Neural cell (in vitro differentiated cells): ENCODE results near the gene FBXO42. TPM values are rescaled to one million over a fixed set of nuclear protein-coding genes. Genes with fewer than 3 reads are reported as not detected.
"Not testable (repeated sequence)": the region's sequence is repeated elsewhere in the genome, so short reads cannot be mapped to it uniquely, and the experiment has no call there.

Experiments used
- H2AFZ ChIP-seq: fragments of 200-600, 300-800 bp; sonication (generic), shearing (Covaris generic); 2 replicates; pipeline ENCODE4 v1.6.0; 2014; ENCODE audit warnings: low read depth, mild to moderate bottlenecking, antibody characterized with exemption, low read length, moderate library complexity
- H3F3A ChIP-seq: fragments of 200-600 bp; shearing (Covaris generic); 2 replicates; pipeline ENCODE4 v1.6.1; 2016; ENCODE audit warnings: mild to moderate bottlenecking, moderate library complexity, mixed read lengths, antibody characterized with exemption, low read length; ENCODE audit not compliant: insufficient read depth, poor library complexity, severe bottlenecking
- H3K27ac ChIP-seq: fragments of 200-600, 300-800 bp; sonication (generic), shearing (Covaris generic); 2 replicates; pipeline ENCODE4 v1.5.1; 2014; ENCODE audit warnings: mild to moderate bottlenecking, low read length, moderate library complexity
- H3K27me3 ChIP-seq: fragments of 300-800, 200-600 bp; sonication (generic), shearing (Covaris generic); 2 replicates; pipeline ENCODE4 v1.6.0; 2014; ENCODE audit warnings: mild to moderate bottlenecking, low read depth, low read length, moderate library complexity; ENCODE audit not compliant: insufficient read depth
- H3K36me3 ChIP-seq: fragments of 300-800, 200-600 bp; sonication (generic), shearing (Covaris generic); 2 replicates; pipeline ENCODE4 v1.5.1; 2014; ENCODE audit warnings: mild to moderate bottlenecking, antibody characterized with exemption, low read length, moderate library complexity; ENCODE audit not compliant: insufficient read depth
- H3K4me2 ChIP-seq: fragments of 300-800, 200-600 bp; sonication (generic), shearing (Covaris generic); 2 replicates; pipeline ENCODE4 v1.6.0; 2014; ENCODE audit warnings: mild to moderate bottlenecking, low read length
- H3K4me3 ChIP-seq: fragments of 300-800, 200-600 bp; sonication (generic), shearing (Covaris generic); 2 replicates; pipeline ENCODE4 v1.5.1; 2014; ENCODE audit warnings: mild to moderate bottlenecking, low read length, moderate library complexity
- H3K79me2 ChIP-seq: fragments of 200-600 bp; shearing (Covaris generic); replicated peaks from 2 replicates; pipeline ENCODE4 v1.6.0; 2014; ENCODE audit warnings: mild to moderate bottlenecking, low read length, moderate library complexity; ENCODE audit not compliant: insufficient read depth
- H3K9ac ChIP-seq: fragments of 300-800, 200-600 bp; sonication (generic), shearing (Covaris generic); 2 replicates; pipeline ENCODE4 v1.6.1; 2016; ENCODE audit warnings: mild to moderate bottlenecking, low read length, mixed read lengths
- H3K9me2 ChIP-seq: fragments of 200-600 bp; shearing (Covaris generic); 2 replicates; pipeline ENCODE4 v1.6.1; 2016; ENCODE audit warnings: mild to moderate bottlenecking, low read length, mixed read lengths; ENCODE audit not compliant: insufficient read depth
- H3K9me3 ChIP-seq: fragments of 200-600, 300-800 bp; sonication (generic), shearing (Covaris generic); 2 replicates; pipeline ENCODE4 v1.6.1; 2016; ENCODE audit warnings: mild to moderate bottlenecking, mixed run types, low read length, moderate library complexity, mixed read lengths
- H4K20me1 ChIP-seq: fragments of 200-600 bp; shearing (Covaris generic); 2 replicates; pipeline ENCODE4 v1.6.1; 2016; ENCODE audit warnings: mild to moderate bottlenecking, mixed run types; ENCODE audit not compliant: insufficient read depth
- EP300 ChIP-seq: fragments of 450-650 bp; conservative IDR thresholded peaks from 2 replicates; pipeline ENCODE4 v1.6.1; 2014; ENCODE audit warnings: antibody characterized with exemption, mild to moderate bottlenecking, moderate library complexity; ENCODE audit not compliant: poor library complexity, severe bottlenecking
- EZH2 ChIP-seq: fragments of 200-600, 300-800 bp; shearing (Covaris generic), sonication (generic); IDR thresholded peaks from 2 replicates; pipeline ENCODE4 v1.6.1; 2014; ENCODE audit warnings: antibody characterized with exemption, low read length, borderline replicate concordance, mild to moderate bottlenecking; ENCODE audit not compliant: insufficient read depth, poor library complexity, severe bottlenecking
- MXI1 ChIP-seq: fragments of 450-650 bp; conservative IDR thresholded peaks from 2 replicates; pipeline ENCODE4 v1.6.1; 2014; ENCODE audit warnings: antibody characterized with exemption, mild to moderate bottlenecking; ENCODE audit not compliant: poor library complexity, severe bottlenecking
- POLR2AphosphoS5 ChIP-seq: IDR thresholded peaks from 2 replicates; pipeline ENCODE4 v1.6.1; 2012
- RAD21 ChIP-seq: fragments of 450-650 bp; conservative IDR thresholded peaks from 2 replicates; pipeline ENCODE4 v1.6.1; 2014; ENCODE audit warnings: antibody characterized with exemption, mild to moderate bottlenecking, moderate library complexity
- SMC3 ChIP-seq: fragments of 450-650 bp; conservative IDR thresholded peaks from 2 replicates; pipeline ENCODE4 v1.6.1; 2014; ENCODE audit warnings: antibody characterized with exemption, mild to moderate bottlenecking, moderate library complexity; ENCODE audit not compliant: poor library complexity
- TAF1 ChIP-seq: IDR thresholded peaks from 2 replicates; pipeline ENCODE4 v1.6.1; 2012; ENCODE audit warnings: low read depth
- polyA plus RNA-seq: library from polyadenylated mRNA; depleted of rRNA; stranded (reverse); fragments of >200 nt; gene quantifications from 2 replicates; pipeline ENCODE4 v1.2.3, GENCODE V29; 2014
- TF ChIP-seq, protein P1 (sequence below): fragments of 450-650 bp; IDR thresholded peaks from 2 replicates; pipeline ENCODE4 v1.5.1; 2014; ENCODE audit warnings: antibody characterized with exemption, mild to moderate bottlenecking, moderate library complexity; ENCODE audit not compliant: poor library complexity, severe bottlenecking
- TF ChIP-seq, protein P2 (sequence below): IDR thresholded peaks from 2 replicates; pipeline ENCODE4 v1.6.1; 2012; ENCODE audit warnings: borderline replicate concordance

FBXO42 gene
- polyA plus RNA-seq, 1 donor from 2014 or later = 30.1 TPM

GRCh38 chr1:16224472-16224871 is 127.8 kb downstream of the FBXO42 start:
- peaks cover 6% of the 10 kb centered on the region for H3K9me3 ChIP-seq
- H3K27ac ChIP-seq = no peak overlapping the region
- no peak overlapping the region for H3K9ac ChIP-seq
- no peaks in the 10 kb centered on the region for H3K36me3 ChIP-seq
- H3K4me3 ChIP-seq = no peak overlapping the region
- peaks cover 33% of the 10 kb centered on the region for H3K27me3 ChIP-seq
- no peaks in the 10 kb centered on the region for H3F3A ChIP-seq
- no peaks in the 10 kb centered on the region for H3K9me2 ChIP-seq
- no peaks in the 10 kb centered on the region for H3K79me2 ChIP-seq
- no peak overlapping the region for H2AFZ ChIP-seq
- no peaks in the 10 kb centered on the region for H4K20me1 ChIP-seq
- TF ChIP-seq TAF1 (no peak), EZH2 (no peak), POLR2AphosphoS5 (no peak), SMC3 (no peak), RAD21 (no peak), MXI1 (no peak), EP300 (no peak)
- TF ChIP-seq, protein P1, sequence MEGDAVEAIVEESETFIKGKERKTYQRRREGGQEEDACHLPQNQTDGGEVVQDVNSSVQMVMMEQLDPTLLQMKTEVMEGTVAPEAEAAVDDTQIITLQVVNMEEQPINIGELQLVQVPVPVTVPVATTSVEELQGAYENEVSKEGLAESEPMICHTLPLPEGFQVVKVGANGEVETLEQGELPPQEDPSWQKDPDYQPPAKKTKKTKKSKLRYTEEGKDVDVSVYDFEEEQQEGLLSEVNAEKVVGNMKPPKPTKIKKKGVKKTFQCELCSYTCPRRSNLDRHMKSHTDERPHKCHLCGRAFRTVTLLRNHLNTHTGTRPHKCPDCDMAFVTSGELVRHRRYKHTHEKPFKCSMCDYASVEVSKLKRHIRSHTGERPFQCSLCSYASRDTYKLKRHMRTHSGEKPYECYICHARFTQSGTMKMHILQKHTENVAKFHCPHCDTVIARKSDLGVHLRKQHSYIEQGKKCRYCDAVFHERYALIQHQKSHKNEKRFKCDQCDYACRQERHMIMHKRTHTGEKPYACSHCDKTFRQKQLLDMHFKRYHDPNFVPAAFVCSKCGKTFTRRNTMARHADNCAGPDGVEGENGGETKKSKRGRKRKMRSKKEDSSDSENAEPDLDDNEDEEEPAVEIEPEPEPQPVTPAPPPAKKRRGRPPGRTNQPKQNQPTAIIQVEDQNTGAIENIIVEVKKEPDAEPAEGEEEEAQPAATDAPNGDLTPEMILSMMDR = no peak
- TF ChIP-seq, protein P2, sequence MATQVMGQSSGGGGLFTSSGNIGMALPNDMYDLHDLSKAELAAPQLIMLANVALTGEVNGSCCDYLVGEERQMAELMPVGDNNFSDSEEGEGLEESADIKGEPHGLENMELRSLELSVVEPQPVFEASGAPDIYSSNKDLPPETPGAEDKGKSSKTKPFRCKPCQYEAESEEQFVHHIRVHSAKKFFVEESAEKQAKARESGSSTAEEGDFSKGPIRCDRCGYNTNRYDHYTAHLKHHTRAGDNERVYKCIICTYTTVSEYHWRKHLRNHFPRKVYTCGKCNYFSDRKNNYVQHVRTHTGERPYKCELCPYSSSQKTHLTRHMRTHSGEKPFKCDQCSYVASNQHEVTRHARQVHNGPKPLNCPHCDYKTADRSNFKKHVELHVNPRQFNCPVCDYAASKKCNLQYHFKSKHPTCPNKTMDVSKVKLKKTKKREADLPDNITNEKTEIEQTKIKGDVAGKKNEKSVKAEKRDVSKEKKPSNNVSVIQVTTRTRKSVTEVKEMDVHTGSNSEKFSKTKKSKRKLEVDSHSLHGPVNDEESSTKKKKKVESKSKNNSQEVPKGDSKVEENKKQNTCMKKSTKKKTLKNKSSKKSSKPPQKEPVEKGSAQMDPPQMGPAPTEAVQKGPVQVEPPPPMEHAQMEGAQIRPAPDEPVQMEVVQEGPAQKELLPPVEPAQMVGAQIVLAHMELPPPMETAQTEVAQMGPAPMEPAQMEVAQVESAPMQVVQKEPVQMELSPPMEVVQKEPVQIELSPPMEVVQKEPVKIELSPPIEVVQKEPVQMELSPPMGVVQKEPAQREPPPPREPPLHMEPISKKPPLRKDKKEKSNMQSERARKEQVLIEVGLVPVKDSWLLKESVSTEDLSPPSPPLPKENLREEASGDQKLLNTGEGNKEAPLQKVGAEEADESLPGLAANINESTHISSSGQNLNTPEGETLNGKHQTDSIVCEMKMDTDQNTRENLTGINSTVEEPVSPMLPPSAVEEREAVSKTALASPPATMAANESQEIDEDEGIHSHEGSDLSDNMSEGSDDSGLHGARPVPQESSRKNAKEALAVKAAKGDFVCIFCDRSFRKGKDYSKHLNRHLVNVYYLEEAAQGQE = no peak
- no peak overlapping the region for H3K4me2 ChIP-seq

DNA sequence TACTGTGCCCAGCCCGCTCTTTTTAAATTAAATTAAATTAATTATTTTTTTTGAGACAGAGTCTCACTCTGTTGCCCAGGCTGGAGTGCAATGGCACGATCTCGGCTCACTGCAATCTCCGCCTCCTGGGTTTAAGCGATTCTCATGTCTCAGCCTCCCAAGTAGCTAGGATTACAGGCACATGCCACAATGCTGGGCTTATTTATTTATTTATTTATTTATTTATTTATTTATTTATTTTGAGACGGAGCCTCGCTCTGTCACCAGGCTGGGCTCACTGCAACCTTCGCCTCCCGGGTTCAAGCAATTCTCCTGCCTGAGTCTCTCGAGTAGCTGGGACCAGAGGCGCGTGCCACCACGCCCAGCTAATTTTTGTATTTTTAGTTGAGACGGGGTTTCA is 129.6 kb downstream of the FBXO42 start:
- H3F3A ChIP-seq, H3K9me3 ChIP-seq, H4K20me1 ChIP-seq, H2AFZ ChIP-seq, H3K4me3 ChIP-seq, H3K9ac ChIP-seq, H3K9me2 ChIP-seq, H3K36me3 ChIP-seq, H3K79me2 ChIP-seq, H3K27ac ChIP-seq, H3K4me2 ChIP-seq: not testable (repeated sequence)
- peaks cover 24% of the 10 kb centered on the region for H3K27me3 ChIP-seq

DNA sequence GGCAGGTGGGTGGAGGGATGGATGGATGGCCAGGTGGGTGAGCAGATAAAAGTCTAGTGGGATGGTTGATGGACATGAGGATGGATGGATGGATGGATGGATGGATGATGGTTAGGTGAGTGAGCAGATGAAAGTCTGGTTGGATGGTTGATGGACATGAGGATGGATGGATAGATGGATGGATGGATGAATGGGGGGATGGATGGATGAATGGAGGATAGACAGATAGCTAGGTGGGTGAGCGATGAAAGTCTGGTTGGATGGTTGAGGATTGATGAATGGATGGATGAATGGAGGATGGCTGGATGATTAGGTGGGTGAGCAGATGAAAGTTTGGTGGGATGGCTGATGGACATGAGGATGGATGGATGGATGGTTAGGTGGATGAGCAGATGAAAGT is 130.8 kb downstream of the FBXO42 start:
- Histone ChIP-seq H3K27ac (no peak overlapping the region), H3K36me3 (no peaks in the 10 kb centered on the region), H3K9me2 (no peaks in the 10 kb centered on the region), H3K4me3 (no peak overlapping the region), H3K27me3 (peaks cover 24% of the 10 kb centered on the region), H2AFZ (no peak overlapping the region), H3K9ac (no peak overlapping the region), H3K4me2 (no peak overlapping the region), H3K9me3 (no peaks in the 10 kb centered on the region), H3K79me2 (no peaks in the 10 kb centered on the region), H3F3A (no peaks in the 10 kb centered on the region), H4K20me1 (no peaks in the 10 kb centered on the region)
- TF ChIP-seq, protein P2 = no peak
- TF ChIP-seq EP300 (no peak), RAD21 (no peak), TAF1 (no peak), SMC3 (no peak), POLR2AphosphoS5 (no peak), MXI1 (no peak), EZH2 (no peak)
- TF ChIP-seq, protein P1 = no peak
